Fibroblast of lung (primary cell): ENCODE data around the gene MESD. TPM values are rescaled to one million over a fixed set of nuclear protein-coding genes. Genes with fewer than 3 reads are reported as not detected.

Experiments
- DNase-seq, 2 donors: peaks; one replicate each; pipeline versions ENCODE4 v3.0.0 to v3.0.0-alpha.2; 2010; ENCODE audit warnings: low read depth in 2 of 2
- H2AFZ ChIP-seq: 2 replicates; pipeline ENCODE4 v1.5.1; 2012; ENCODE audit warnings: low read length, control low read depth, inconsistent platforms
- H3K27ac ChIP-seq: 2 replicates; pipeline ENCODE4 v1.5.1; 2011; ENCODE audit warnings: low read length, control low read depth; ENCODE audit not compliant: insufficient read depth
- H3K27me3 ChIP-seq: 2 replicates; pipeline ENCODE4 v1.5.1; 2011; ENCODE audit warnings: mild to moderate bottlenecking, low read length; ENCODE audit not compliant: control insufficient read depth, insufficient read depth
- H3K36me3 ChIP-seq: 2 replicates; pipeline ENCODE4 v1.5.1; 2011; ENCODE audit warnings: low read length; ENCODE audit not compliant: control insufficient read depth, insufficient read depth
- H3K4me1 ChIP-seq: 2 replicates; pipeline ENCODE4 v1.5.1; 2011; ENCODE audit warnings: low read length; ENCODE audit not compliant: control insufficient read depth, insufficient read depth; ENCODE audit errors: extremely low read depth
- H3K4me2 ChIP-seq: 2 replicates; pipeline ENCODE4 v1.5.1; 2011; ENCODE audit warnings: low read length, control low read depth; ENCODE audit not compliant: insufficient read depth; ENCODE audit errors: extremely low read depth
- H3K4me3 ChIP-seq, 4 experiments: fragments of 200-600 bp in 1 of 4; sonication (generic) in 1 of 4; replicated peaks in 1 of 4; 2 replicates each; pipeline ENCODE4 v1.5.1; 2011 to 2016; ENCODE audit warnings: low read length in 4 of 4, low read depth in 3 of 4, mild to moderate bottlenecking in 3 of 4, control low read depth in 2 of 4, inconsistent platforms in 1 of 4, mixed read lengths in 1 of 4; ENCODE audit not compliant: insufficient read depth in 1 of 4; ENCODE audit errors: control extremely low read depth in 1 of 4
- H3K79me2 ChIP-seq: 2 replicates; pipeline ENCODE4 v1.5.1; 2012; ENCODE audit warnings: mild to moderate bottlenecking, low read length, inconsistent platforms; ENCODE audit not compliant: control insufficient read depth, insufficient read depth
- H3K9ac ChIP-seq: 2 replicates; pipeline ENCODE4 v1.5.1; 2011; ENCODE audit warnings: mild to moderate bottlenecking, low read length, control low read depth; ENCODE audit not compliant: insufficient read depth
- H3K9me3 ChIP-seq: 2 replicates; pipeline ENCODE4 v1.5.1; 2012; ENCODE audit warnings: low read depth, low read length; ENCODE audit not compliant: control insufficient read depth, insufficient read depth
- H4K20me1 ChIP-seq: 2 replicates; pipeline ENCODE4 v1.5.1; 2011; ENCODE audit warnings: low read length; ENCODE audit not compliant: control insufficient read depth, insufficient read depth; ENCODE audit errors: extremely low read depth
- CTCF ChIP-seq, 2 donors: IDR thresholded peaks in 1 of 2; conservative IDR thresholded peaks in 1 of 2; 1 replicate in 1 of 2; 2 replicates in 1 of 2; pipeline ENCODE4 v1.5.1; 2011 to 2012; ENCODE audit warnings: low read length in 2 of 2, control low read depth in 1 of 2, inconsistent platforms in 1 of 2, low read depth in 1 of 2, mild to moderate bottlenecking in 1 of 2
- EZH2 ChIP-seq: IDR thresholded peaks from 2 replicates; pipeline ENCODE4 v1.5.1; 2012; ENCODE audit warnings: low read length, control low read depth, mild to moderate bottlenecking; ENCODE audit errors: missing control alignments
- polyA plus RNA-seq, 2 donors: library from polyadenylated mRNA; depleted of rRNA in 1 of 2; stranded (reverse) in 1 of 2; unstranded in 1 of 2; fragments of >200 nt; gene quantifications; 2 replicates each; pipeline ENCODE4 v1.2.1, GENCODE V29; 2011 to 2012; ENCODE audit warnings: missing spikeins in 1 of 2
- total RNA-seq: library from RNA; depleted of rRNA; stranded (reverse); fragments of >200 nt; gene quantifications from 2 replicates; pipeline ENCODE4 v1.2.1, GENCODE V29; 2014

The MESD gene
- total and polyA plus RNA-seq, 2 donors (not counting 1 experiment from before 2014, with no cell fraction given) = 21.3 to 26.0 TPM

- no peaks in the 10 kb centered on the region for H3K79me2 ChIP-seq
- H2AFZ ChIP-seq = no peak overlapping the region
- no peaks in the 10 kb centered on the region for H4K20me1 ChIP-seq
- H3K9ac ChIP-seq = no peak overlapping the region
- H3K4me3 ChIP-seq = no peak overlapping the region
- no peak overlapping the region for H3K27ac ChIP-seq
- H3K36me3 ChIP-seq = no peaks in the 10 kb centered on the region
- no peak overlapping the region for H3K4me2 ChIP-seq
- H3K27me3 ChIP-seq = no peaks in the 10 kb centered on the region
- H3K9me3 ChIP-seq = no peaks in the 10 kb centered on the region
- TF ChIP-seq EZH2 (no peak), CTCF (conservative IDR thresholded peaks at IDR 0.05 in 1 of 2, IDR thresholded peaks at IDR 0.05 in 1 of 2; ENCODE audit: low read depth in 1 of 2, low read length in 2 of 2) (no peak)
- no peak for DNase-seq
- no peaks in the 10 kb centered on the region for H3K4me1 ChIP-seq
Observed at GRCh38 chr15:81037952-81038743, 48.5 kb upstream of the MESD start.

- H3K9ac ChIP-seq = no peak overlapping the region
- no peaks in the 10 kb centered on the region for H4K20me1 ChIP-seq
- no peaks in the 10 kb centered on the region for H3K27me3 ChIP-seq
- H3K36me3 ChIP-seq = no peaks in the 10 kb centered on the region
- no peak overlapping the region for H3K27ac ChIP-seq
- no peaks in the 10 kb centered on the region for H3K9me3 ChIP-seq
- no peaks in the 10 kb centered on the region for H3K4me1 ChIP-seq
- H2AFZ ChIP-seq = no peak overlapping the region
- no peak overlapping the region for H3K4me2 ChIP-seq
- DNase-seq = no peak
- no peaks in the 10 kb centered on the region for H3K79me2 ChIP-seq
- no peak overlapping the region for H3K4me3 ChIP-seq
- no peak for TF ChIP-seq EZH2
- no peak for TF ChIP-seq CTCF (conservative IDR thresholded peaks at IDR 0.05 in 1 of 2, IDR thresholded peaks at IDR 0.05 in 1 of 2; ENCODE audit: low read depth in 1 of 2, low read length in 2 of 2)
Observed at GRCh38 chr15:81033508-81033907, 43.9 kb upstream of the MESD start.

- Histone ChIP-seq H3K27me3 (no peaks in the 10 kb centered on the region), H3K36me3 (no peaks in the 10 kb centered on the region), H3K9ac (no peak overlapping the region), H3K4me3 (no peak overlapping the region), H4K20me1 (no peaks in the 10 kb centered on the region), H3K4me1 (no peaks in the 10 kb centered on the region), H3K79me2 (no peaks in the 10 kb centered on the region), H3K9me3 (no peaks in the 10 kb centered on the region), H3K4me2 (no peak overlapping the region), H3K27ac (no peak overlapping the region), H2AFZ (no peak overlapping the region)
- DNase-seq = no peak
- TF ChIP-seq EZH2 (no peak), CTCF (conservative IDR thresholded peaks at IDR 0.05 in 1 of 2, IDR thresholded peaks at IDR 0.05 in 1 of 2; ENCODE audit: low read depth in 1 of 2, low read length in 2 of 2) (no peak)
Observed at GRCh38 chr15:81032818-81033217, 43.2 kb upstream of the MESD start.
